Erythroblast (primary cell): Measurements from ENCODE around the gene DIP2C.

Source experiments
- GATA1 ChIP-seq: IDR thresholded peaks from 2 replicates; pipeline ENCODE4 v1.6.1; 2011; ENCODE audit warnings: low read depth, mild to moderate bottlenecking, control low read depth, low read length, moderate library complexity
- POLR2A ChIP-seq: IDR thresholded peaks from 2 replicates; pipeline ENCODE4 v1.6.1; 2011; ENCODE audit warnings: mild to moderate bottlenecking, low read length

DNA sequence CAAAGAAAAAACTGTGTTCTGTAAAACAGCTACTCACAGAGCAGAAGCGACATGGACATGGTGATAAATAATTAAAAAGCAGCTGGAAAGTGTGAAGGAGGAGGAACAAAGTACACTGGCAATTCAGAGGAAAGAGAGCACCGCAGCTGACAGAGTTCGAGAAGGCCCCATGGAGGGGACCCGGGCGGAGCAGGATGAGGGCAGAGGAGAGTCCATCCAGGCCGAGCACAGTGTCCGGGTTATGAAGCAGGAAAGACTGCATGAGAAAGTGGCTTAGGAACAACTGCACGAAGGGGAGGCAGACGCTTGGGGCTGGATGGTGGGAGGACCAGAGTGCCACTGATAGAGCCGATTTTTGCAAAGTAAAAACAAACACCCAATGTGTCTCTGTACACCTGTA lies 368.7 kb downstream of the DIP2C start:
- TF ChIP-seq POLR2A (no peak), GATA1 (no peak)
